SK-N-SH treated with all-trans-retinoic acid at 6 μM for 48 hours (cell line): ENCODE measurements around the gene PPP2R3B.
"Not testable (repeated sequence)": the region's sequence is repeated elsewhere in the genome, so short reads cannot be mapped to it uniquely, and the experiment has no call there.

Experiments
- ATAC-seq: fragments of 200-7000 bp; cut with Tn5 transposase; 3 replicates; pipeline ENCODE4 v1.9.1; 2020; ENCODE audit warnings: mild to moderate bottlenecking, moderate library complexity
- BACH2 ChIP-seq: fragments of 250-450 bp; sonication (Bioruptor Pico); IDR thresholded peaks from 2 replicates; pipeline ENCODE4 v1.9.0; 2021; ENCODE audit warnings: mild to moderate bottlenecking, borderline replicate concordance
- CSDC2 ChIP-seq: fragments of 250-450 bp; sonication (Bioruptor Pico); IDR thresholded peaks from 2 replicates; pipeline ENCODE4 v1.5.0; 2020; ENCODE audit warnings: mild to moderate bottlenecking, moderate library complexity
- CSRNP3 ChIP-seq: fragments of 250-450 bp; sonication (Bioruptor Pico); IDR thresholded peaks from 2 replicates; pipeline ENCODE4 v1.5.1; 2021; ENCODE audit warnings: mild to moderate bottlenecking, moderate library complexity
- ESRRG ChIP-seq: fragments of 250-450 bp; sonication (Bioruptor Pico); IDR thresholded peaks from 2 replicates; pipeline ENCODE4 v1.6.1; 2021; ENCODE audit warnings: mild to moderate bottlenecking
- GLIS3 ChIP-seq: fragments of 250-450 bp; sonication (Bioruptor Pico); IDR thresholded peaks from 2 replicates; pipeline ENCODE4 v1.5.0; 2020; ENCODE audit warnings: mild to moderate bottlenecking, moderate library complexity
- OSR1 ChIP-seq: fragments of 250-450 bp; sonication (Bioruptor Pico); IDR thresholded peaks from 2 replicates; pipeline ENCODE4 v1.8.0; 2022; ENCODE audit warnings: moderate library complexity, mild to moderate bottlenecking, inconsistent platforms
- PATZ1 ChIP-seq: fragments of 250-450 bp; sonication (Bioruptor Pico); IDR thresholded peaks from 2 replicates; pipeline ENCODE4 v1.8.0; 2020; ENCODE audit warnings: mild to moderate bottlenecking, moderate library complexity, borderline replicate concordance
- POU6F1 ChIP-seq: fragments of 250-450 bp; sonication (Bioruptor Pico); IDR thresholded peaks from 2 replicates; pipeline ENCODE4 v1.8.0; 2021; ENCODE audit warnings: low read depth, mild to moderate bottlenecking, moderate library complexity, borderline replicate concordance
- PPARA ChIP-seq: fragments of 250-450 bp; sonication (Bioruptor Pico); IDR thresholded peaks from 2 replicates; pipeline ENCODE4 v1.5.0; 2020; ENCODE audit warnings: mild to moderate bottlenecking, borderline replicate concordance
- RARB ChIP-seq: fragments of 250-450 bp; sonication (Bioruptor Pico); IDR thresholded peaks from 2 replicates; pipeline ENCODE4 v1.8.0; 2021; ENCODE audit warnings: mild to moderate bottlenecking, moderate library complexity
- SNAI2 ChIP-seq: fragments of 250-450 bp; sonication (Bioruptor Pico); IDR thresholded peaks from 2 replicates; pipeline ENCODE4 v1.5.0; 2020; ENCODE audit warnings: mild to moderate bottlenecking, moderate library complexity
- TCF4 ChIP-seq: fragments of 250-450 bp; sonication (Bioruptor Pico); IDR thresholded peaks from 2 replicates; pipeline ENCODE4 v1.8.0; 2021; ENCODE audit warnings: mild to moderate bottlenecking, moderate library complexity, borderline replicate concordance
- TOX ChIP-seq: fragments of 250-450 bp; sonication (Bioruptor Pico); IDR thresholded peaks from 2 replicates; pipeline ENCODE4 v1.8.0; 2021; ENCODE audit warnings: mild to moderate bottlenecking, moderate library complexity, borderline replicate concordance
- TSHZ2 ChIP-seq: fragments of 250-450 bp; sonication (Bioruptor Pico); IDR thresholded peaks from 2 replicates; pipeline ENCODE4 v1.5.0; 2020; ENCODE audit warnings: mild to moderate bottlenecking, moderate library complexity
- ZC3H10 ChIP-seq: fragments of 250-450 bp; sonication (Bioruptor Pico); IDR thresholded peaks from 2 replicates; pipeline ENCODE4 v1.5.1; 2021; ENCODE audit warnings: mild to moderate bottlenecking, moderate library complexity
- ZFP3 ChIP-seq: fragments of 250-450 bp; sonication (Bioruptor Pico); IDR thresholded peaks from 2 replicates; pipeline ENCODE4 v1.5.0; 2020; ENCODE audit warnings: mild to moderate bottlenecking, moderate library complexity
- ZNF565 ChIP-seq: fragments of 450-650 bp; formaldehyde crosslinking; conservative IDR thresholded peaks from 2 replicates; pipeline ENCODE4 v1.5.0; 2020; ENCODE audit warnings: low read depth, mild to moderate bottlenecking, moderate library complexity
- ZNF70 ChIP-seq: fragments of 450-650 bp; formaldehyde crosslinking; IDR thresholded peaks from 2 replicates; pipeline ENCODE4 v1.5.0; 2020; ENCODE audit warnings: mild to moderate bottlenecking, moderate library complexity
- ZNF8 ChIP-seq: fragments of 450-650 bp; formaldehyde crosslinking; IDR thresholded peaks from 2 replicates; pipeline ENCODE4 v1.5.0; 2020; ENCODE audit warnings: mild to moderate bottlenecking, moderate library complexity

Gene PPP2R3B

GRCh38 chrX:387729-388128 lies 1.0 kb upstream of the PPP2R3B start (continued):
- TF ChIP-seq PATZ1 (CRISPR knock-in tag) (no peak), ZFP3 (CRISPR knock-in tag) (no peak), RARB (CRISPR knock-in tag) (no peak)

GRCh38 chrX:386239-386767 lies 404 bp downstream of the PPP2R3B start:
- no peak for ATAC-seq
- TF ChIP-seq CSDC2 (no peak), PATZ1 (CRISPR knock-in tag) (no peak), ESRRG (no peak), CSRNP3 (CRISPR knock-in tag) (no peak), ZNF8 (no peak), RARB (CRISPR knock-in tag) (no peak), OSR1 (CRISPR knock-in tag) (no peak), SNAI2 (no peak), ZNF70 (CRISPR knock-in tag) (no peak), ZC3H10 (CRISPR knock-in tag) (no peak), TSHZ2 (CRISPR knock-in tag) (no peak), GLIS3 (no peak), TOX (no peak)
- TF ChIP-seq, all 23 proteins: peak for 0

GRCh38 chrX:385736-386135 lies 971 bp downstream of the PPP2R3B start:
- not testable (repeated sequence) for ATAC-seq

GRCh38 chrX:384861-385260 lies 1.8 kb downstream of the PPP2R3B start:
- TF ChIP-seq CSDC2: no peak
- no peak for TF ChIP-seq RARB (CRISPR knock-in tag)
- no peak for TF ChIP-seq ZC3H10 (CRISPR knock-in tag)
- TF ChIP-seq ZNF565: no peak
- TF ChIP-seq TOX: no peak
- TF ChIP-seq ESRRG: no peak
- no peak for TF ChIP-seq ZNF8
- TF ChIP-seq POU6F1 (CRISPR knock-in tag): no peak
- TF ChIP-seq SNAI2: no peak
- TF ChIP-seq BACH2 (CRISPR knock-in tag): no peak
- no peak for TF ChIP-seq TCF4
- TF ChIP-seq, all 23 proteins: peak for 0
- ATAC-seq: no peak

GRCh38 chrX:378443-378842 lies 8.3 kb downstream of the PPP2R3B start:
- TF ChIP-seq CSDC2 (no peak), PPARA (CRISPR knock-in tag) (no peak), TCF4 (no peak), ESRRG (no peak), TSHZ2 (CRISPR knock-in tag) (no peak), BACH2 (CRISPR knock-in tag) (no peak), ZC3H10 (CRISPR knock-in tag) (no peak)
- no peak for ATAC-seq

GRCh38 chrX:376206-376605 lies 10.5 kb downstream of the PPP2R3B start:
- not testable (repeated sequence) for ATAC-seq
